ENCODE results near the gene DCP1B.

The DCP1B gene

GRCh38 chr12:1980282-1980681, 24.0 kb downstream of the DCP1B start:
- H4K20me1 ChIP-seq (ENCODE audit: insufficient read depth, low read length), result no peaks in the 10 kb centered on the region
- H3K4me2 ChIP-seq (ENCODE audit: low read length), result no peak overlapping the region
- peaks cover 14% of the 10 kb centered on the region for H3K36me3 ChIP-seq (replicated peaks; ENCODE audit: low read depth, low read length)
- H3K9ac ChIP-seq (ENCODE audit: low read length), result no peak overlapping the region
- H3K9me3 ChIP-seq (ENCODE audit: insufficient read depth, low read length), result peaks cover 8% of the 10 kb centered on the region; the same call in 1 of the 2 replicates
- no peaks in the 10 kb centered on the region for H3K79me2 ChIP-seq (ENCODE audit: low read length)
- no peak overlapping the region for H3K27ac ChIP-seq (ENCODE audit: low read length)
- no peak overlapping the region for H2AFZ ChIP-seq (ENCODE audit: low read depth, low read length)
- no peaks in the 10 kb centered on the region for H3K4me1 ChIP-seq (ENCODE audit: low read length)
- no peaks in the 10 kb centered on the region for H3K27me3 ChIP-seq (ENCODE audit: low read depth, low read length)
- H3K4me3 ChIP-seq (ENCODE audit: low read length), result no peak overlapping the region
- TF ChIP-seq CTCF (IDR thresholded peaks at IDR 0.05; ENCODE audit: low read depth, low read length), result no peak

GRCh38 chr12:1978078-1978862, 26.0 kb downstream of the DCP1B start:
- Histone ChIP-seq H3K9ac (ENCODE audit: low read length) (no peak overlapping the region), H3K79me2 (ENCODE audit: low read length) (no peaks in the 10 kb centered on the region), H3K4me1 (ENCODE audit: low read length) (no peaks in the 10 kb centered on the region), H3K9me3 (ENCODE audit: insufficient read depth, low read length) (no peaks in the 10 kb centered on the region), H3K4me2 (ENCODE audit: low read length) (no peak overlapping the region), H3K27ac (ENCODE audit: low read length) (no peak overlapping the region), H4K20me1 (ENCODE audit: insufficient read depth, low read length) (no peaks in the 10 kb centered on the region), H3K36me3 (replicated peaks; ENCODE audit: low read depth, low read length) (peaks cover 3% of the 10 kb centered on the region), H2AFZ (ENCODE audit: low read depth, low read length) (no peak overlapping the region), H3K4me3 (ENCODE audit: low read length) (no peak overlapping the region), H3K27me3 (ENCODE audit: low read depth, low read length) (no peaks in the 10 kb centered on the region)
- TF ChIP-seq CTCF (IDR thresholded peaks at IDR 0.05; ENCODE audit: low read depth, low read length) (no peak), EZH2phosphoT487 (IDR thresholded peaks at IDR 0.05; ENCODE audit: low read depth) (no peak)

GRCh38 chr12:1977588-1977987, 26.7 kb downstream of the DCP1B start:
- H3K79me2 ChIP-seq (ENCODE audit: low read length), result no peaks in the 10 kb centered on the region
- H3K4me2 ChIP-seq (ENCODE audit: low read length), result no peak overlapping the region

DNA sequence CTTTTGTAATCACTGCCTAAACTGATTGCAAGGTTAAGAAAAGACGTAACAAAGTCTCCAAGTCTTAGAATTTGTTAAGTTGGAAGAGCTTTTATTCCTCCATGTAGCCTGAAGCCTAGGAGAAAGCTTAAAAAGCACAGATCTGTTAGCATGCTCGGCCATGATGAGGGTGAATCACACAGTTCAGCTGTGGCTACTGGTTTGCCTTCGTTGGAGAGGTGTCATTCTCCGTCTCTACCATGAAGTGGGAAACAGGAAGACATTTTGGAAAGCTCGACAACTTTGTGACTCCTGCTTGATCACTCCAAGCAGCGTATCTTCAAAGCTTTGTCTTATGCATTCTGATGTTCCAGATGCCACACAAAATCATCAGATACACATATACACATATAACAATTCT, 27.1 kb downstream of the DCP1B start:
- no peak overlapping the region for H3K4me2 ChIP-seq (ENCODE audit: low read length)

More at GRCh38 chr12:1977588-1977987, 26.7 kb downstream of the DCP1B start:
- H3K9ac ChIP-seq (ENCODE audit: low read length), result no peak overlapping the region
- H3K9me3 ChIP-seq (ENCODE audit: insufficient read depth, low read length), result no peaks in the 10 kb centered on the region
- H3K27me3 ChIP-seq (ENCODE audit: low read depth, low read length), result no peaks in the 10 kb centered on the region
- H3K27ac ChIP-seq (ENCODE audit: low read length), result no peak overlapping the region
- no peaks in the 10 kb centered on the region for H4K20me1 ChIP-seq (ENCODE audit: insufficient read depth, low read length)
- H3K4me3 ChIP-seq (ENCODE audit: low read length), result no peak overlapping the region
- no peak for TF ChIP-seq CTCF (IDR thresholded peaks at IDR 0.05; ENCODE audit: low read depth, low read length)
- TF ChIP-seq EZH2phosphoT487 (IDR thresholded peaks at IDR 0.05; ENCODE audit: low read depth), result no peak
- no peak overlapping the region for H2AFZ ChIP-seq (ENCODE audit: low read depth, low read length)
- H3K4me1 ChIP-seq (ENCODE audit: low read length), result no peaks in the 10 kb centered on the region
- H3K36me3 ChIP-seq (replicated peaks; ENCODE audit: low read depth, low read length), result peaks cover 3% of the 10 kb centered on the region

More for the DNA sequence above, 27.1 kb downstream of the DCP1B start:
- Histone ChIP-seq H3K36me3 (replicated peaks; ENCODE audit: low read depth, low read length) (peaks cover 3% of the 10 kb centered on the region), H4K20me1 (ENCODE audit: insufficient read depth, low read length) (no peaks in the 10 kb centered on the region), H3K27me3 (ENCODE audit: low read depth, low read length) (no peaks in the 10 kb centered on the region), H3K9ac (ENCODE audit: low read length) (no peak overlapping the region), H3K27ac (ENCODE audit: low read length) (no peak overlapping the region), H3K4me3 (ENCODE audit: low read length) (no peak overlapping the region), H2AFZ (ENCODE audit: low read depth, low read length) (no peak overlapping the region), H3K4me1 (ENCODE audit: low read length) (no peaks in the 10 kb centered on the region), H3K79me2 (ENCODE audit: low read length) (no peaks in the 10 kb centered on the region), H3K9me3 (ENCODE audit: insufficient read depth, low read length) (no peaks in the 10 kb centered on the region)
- TF ChIP-seq CTCF (IDR thresholded peaks at IDR 0.05; ENCODE audit: low read depth, low read length) (no peak), EZH2phosphoT487 (IDR thresholded peaks at IDR 0.05; ENCODE audit: low read depth) (no peak)
